Measurements from ENCODE around the gene GJC2. TPM values are rescaled to one million over a fixed set of nuclear protein-coding genes. Genes with fewer than 3 reads are reported as not detected.

Gene GJC2
- total RNA-seq, 4 donors from 2014 or later, result 0.48 to 2.7 (median 0.66) TPM

DNA sequence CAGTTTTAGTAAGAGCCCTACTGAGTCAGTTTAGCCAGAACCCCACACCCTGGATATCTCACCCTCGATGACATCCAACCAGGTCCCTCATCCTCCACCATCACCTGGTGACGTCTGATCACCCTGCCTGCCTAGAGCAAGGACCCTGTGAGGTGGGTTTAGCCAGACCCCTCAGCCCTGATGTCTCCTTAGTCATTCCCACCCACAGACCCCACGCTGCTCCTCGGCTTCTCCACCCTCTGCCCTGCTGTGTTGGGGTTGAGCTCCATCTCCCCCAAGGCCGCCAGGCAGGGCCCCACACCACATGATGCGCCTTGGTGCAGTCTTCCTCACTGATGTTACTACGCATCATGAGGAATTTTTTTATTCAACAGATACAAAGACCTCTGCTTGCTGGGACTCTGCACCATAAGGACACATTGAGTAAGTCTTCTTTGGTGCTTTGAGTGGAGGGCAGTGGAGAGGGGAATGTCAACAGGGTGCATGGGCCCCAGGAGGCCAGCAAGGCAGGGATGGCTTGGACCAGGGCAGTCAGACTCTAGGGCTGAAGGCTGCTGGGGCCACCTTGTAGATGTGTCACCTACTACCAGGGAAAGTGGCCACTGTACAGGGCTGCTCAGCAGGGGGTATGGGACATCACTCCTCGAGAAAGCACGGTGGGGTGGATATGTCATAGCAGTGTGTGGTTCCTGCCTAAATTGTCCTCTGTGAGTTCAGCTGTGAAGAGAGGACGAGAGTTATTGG is 14.2 kb downstream of the GJC2 start:
- intact Hi-C loops (cut with DNase I), result loop anchor here (10.0 kb wide), 1 partner anchor 59 kb away; the partner anchor contains the start of genes C1orf35 and MRPL55
- TF ChIP-seq POLR2A (IDR thresholded peaks at IDR 0.05), result no peak
- TF ChIP-seq, protein P1, sequence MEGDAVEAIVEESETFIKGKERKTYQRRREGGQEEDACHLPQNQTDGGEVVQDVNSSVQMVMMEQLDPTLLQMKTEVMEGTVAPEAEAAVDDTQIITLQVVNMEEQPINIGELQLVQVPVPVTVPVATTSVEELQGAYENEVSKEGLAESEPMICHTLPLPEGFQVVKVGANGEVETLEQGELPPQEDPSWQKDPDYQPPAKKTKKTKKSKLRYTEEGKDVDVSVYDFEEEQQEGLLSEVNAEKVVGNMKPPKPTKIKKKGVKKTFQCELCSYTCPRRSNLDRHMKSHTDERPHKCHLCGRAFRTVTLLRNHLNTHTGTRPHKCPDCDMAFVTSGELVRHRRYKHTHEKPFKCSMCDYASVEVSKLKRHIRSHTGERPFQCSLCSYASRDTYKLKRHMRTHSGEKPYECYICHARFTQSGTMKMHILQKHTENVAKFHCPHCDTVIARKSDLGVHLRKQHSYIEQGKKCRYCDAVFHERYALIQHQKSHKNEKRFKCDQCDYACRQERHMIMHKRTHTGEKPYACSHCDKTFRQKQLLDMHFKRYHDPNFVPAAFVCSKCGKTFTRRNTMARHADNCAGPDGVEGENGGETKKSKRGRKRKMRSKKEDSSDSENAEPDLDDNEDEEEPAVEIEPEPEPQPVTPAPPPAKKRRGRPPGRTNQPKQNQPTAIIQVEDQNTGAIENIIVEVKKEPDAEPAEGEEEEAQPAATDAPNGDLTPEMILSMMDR (IDR thresholded peaks at IDR 0.05), result no peak
- WGBS, 2 donors, result 90 to 94% methylated on average over 2 to 10 of the region's 10 CpGs

DNA sequence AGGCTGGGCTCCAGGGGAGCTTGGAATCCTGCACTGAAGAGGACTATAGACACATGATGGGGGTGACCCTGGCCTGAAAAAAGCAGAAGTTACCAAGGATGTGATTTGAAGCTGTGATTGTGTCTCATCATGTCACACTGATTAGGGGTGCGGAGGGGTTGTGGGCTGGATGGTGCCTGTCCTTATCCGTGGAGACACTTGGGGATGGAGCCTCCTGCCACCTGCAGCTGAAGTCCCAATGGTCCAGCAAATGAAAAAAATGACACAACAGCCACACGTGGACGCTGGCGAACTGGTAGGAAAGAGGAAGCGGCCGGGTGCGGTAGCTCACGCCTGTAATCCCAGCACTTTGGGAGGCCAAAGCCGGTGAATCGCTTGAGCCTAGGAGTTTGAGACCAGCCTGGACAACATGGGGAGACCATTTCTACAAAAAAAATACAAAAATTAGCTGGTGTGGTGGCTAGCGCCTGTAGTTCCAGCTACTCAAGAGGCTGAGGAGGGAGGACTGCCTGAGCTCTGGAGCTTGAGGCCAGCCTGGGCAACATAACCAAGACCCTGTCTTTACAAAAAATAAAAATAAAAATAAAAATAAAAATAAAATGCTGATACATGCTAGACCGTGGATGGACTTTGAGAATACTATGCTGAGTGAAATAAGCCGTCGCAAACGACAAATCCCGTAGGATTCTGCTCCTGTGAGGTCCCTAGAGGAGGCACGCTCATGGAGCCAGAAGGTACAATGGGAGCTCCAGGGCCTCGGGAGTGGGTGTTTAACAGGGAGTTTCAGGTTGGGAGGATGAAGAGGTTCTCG is 15.0 kb downstream of the GJC2 start:
- peak overlapping the region; percentile 99 to 100 (median 100) for H3K27ac ChIP-seq
- intact Hi-C loops (cut with DNase I), result loop anchor here (10.0 kb wide), 1 partner anchor 60 kb away; the partner anchor contains the start of genes C1orf35 and MRPL55
- H3K9me3 ChIP-seq, result no peaks in the 10 kb centered on the region
- peaks cover 38 to 69% (median 47%) of the 10 kb centered on the region in 3 donors for H3K4me1 ChIP-seq
- 44 to 45% methylated on average over 19 to 20 of the region's 20 CpGs for WGBS, 2 donors
- peaks cover 0 to 13% (median 0%) of the 10 kb centered on the region in 4 donors for H3K27me3 ChIP-seq
- H3K4me3 ChIP-seq, result peak overlapping the region; percentile 25 to 99 (median 75)
- no peak for TF ChIP-seq POLR2A (IDR thresholded peaks at IDR 0.05)
- TF ChIP-seq, protein P1 (IDR thresholded peaks at IDR 0.05), result no peak
- no peaks in the 10 kb centered on the region for H3K36me3 ChIP-seq
- no peak for DNase-seq

More for the DNA sequence above, 14.2 kb downstream of the GJC2 start:
- Histone ChIP-seq H3K36me3 (no peaks in the 10 kb centered on the region), H3K4me3 (no peak overlapping the region), H3K9me3 (no peaks in the 10 kb centered on the region), H3K4me1 (peaks cover 38 to 74% (median 48%) of the 10 kb centered on the region in 3 donors), H3K27ac (peak overlapping the region; percentile 78 to 100 (median 100)), H3K27me3 (peaks cover 0 to 13% (median under 1%) of the 10 kb centered on the region in 4 donors)
- no peak for DNase-seq

DNA sequence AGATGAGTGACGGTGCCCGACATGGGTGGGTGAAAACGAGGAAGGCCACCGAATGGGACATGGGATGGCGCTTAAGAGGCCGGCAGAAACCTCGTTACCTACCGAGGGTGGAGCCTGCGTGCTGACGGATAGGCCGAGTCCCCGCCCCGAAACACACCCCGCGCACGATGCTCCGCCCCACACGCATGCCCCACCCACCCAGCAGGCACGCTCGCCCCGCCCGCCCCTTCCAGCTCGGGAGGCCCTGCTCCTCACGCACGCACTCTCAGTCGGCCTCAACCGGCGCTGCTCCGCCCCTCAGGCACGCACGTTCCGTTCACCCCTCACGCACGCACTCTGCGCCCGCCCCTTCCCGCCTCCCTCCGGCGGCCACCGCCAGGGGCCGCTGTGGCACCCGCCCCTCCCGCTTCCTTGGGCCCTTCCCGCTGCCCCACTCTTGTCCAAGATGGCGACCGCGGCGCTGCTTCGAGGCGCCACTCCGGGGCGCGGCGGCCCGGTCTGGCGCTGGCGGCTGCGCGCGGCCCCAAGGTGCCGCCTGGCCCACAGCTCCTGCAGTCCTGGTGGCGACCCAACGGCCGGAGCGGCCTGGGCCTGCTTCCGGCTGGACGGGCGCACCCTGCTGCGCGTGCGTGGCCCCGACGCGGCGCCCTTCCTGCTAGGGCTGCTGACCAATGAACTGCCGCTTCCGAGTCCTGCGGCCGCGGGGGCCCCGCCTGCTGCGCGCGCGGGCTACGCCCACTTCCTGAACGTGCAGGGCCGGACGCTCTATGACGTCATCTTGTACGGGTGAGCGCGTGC is 15.8 kb downstream of the GJC2 start, which contains the start of gene IBA57:
TSS of gene IBA57 (plus strand) at position 433 of the 798 bp plus-strand sequence. CDS start at position 446, 13 bp downstream.
- TF ChIP-seq POLR2A (IDR thresholded peaks at IDR 0.05), result peak in 3 of 4 donors; percentile 63 to 94 (median 94)
- TF ChIP-seq, protein P1 (IDR thresholded peaks at IDR 0.05), result peak; percentile 73 to 98 (median 94)
- WGBS, 2 donors, result 0 to 2% methylated on average over 7 of the region's 93 CpGs
- intact Hi-C loops (cut with DNase I), result loop anchor here (10.0 kb wide), 1 partner anchor 61 kb away; the partner anchor contains the start of genes C1orf35 and MRPL55
- H3K27me3 ChIP-seq, result peaks cover 0 to 13% (median 0%) of the 10 kb centered on the region in 4 donors
- DNase-seq, result peak; percentile 96
- peak within 1 kb of the TSS; percentile 73 to 99 (median 76) for H3K4me3 ChIP-seq
- H3K4me1 ChIP-seq, result peaks cover 32 to 60% (median 42%) of the 10 kb centered on the region in 3 donors
- peak within 1 kb of the TSS; percentile 99 to 100 (median 100) for H3K27ac ChIP-seq
- H3K9me3 ChIP-seq, result no peaks in the 10 kb centered on the region
- H3K36me3 ChIP-seq, result no peaks in the 10 kb centered on the region

DNA sequence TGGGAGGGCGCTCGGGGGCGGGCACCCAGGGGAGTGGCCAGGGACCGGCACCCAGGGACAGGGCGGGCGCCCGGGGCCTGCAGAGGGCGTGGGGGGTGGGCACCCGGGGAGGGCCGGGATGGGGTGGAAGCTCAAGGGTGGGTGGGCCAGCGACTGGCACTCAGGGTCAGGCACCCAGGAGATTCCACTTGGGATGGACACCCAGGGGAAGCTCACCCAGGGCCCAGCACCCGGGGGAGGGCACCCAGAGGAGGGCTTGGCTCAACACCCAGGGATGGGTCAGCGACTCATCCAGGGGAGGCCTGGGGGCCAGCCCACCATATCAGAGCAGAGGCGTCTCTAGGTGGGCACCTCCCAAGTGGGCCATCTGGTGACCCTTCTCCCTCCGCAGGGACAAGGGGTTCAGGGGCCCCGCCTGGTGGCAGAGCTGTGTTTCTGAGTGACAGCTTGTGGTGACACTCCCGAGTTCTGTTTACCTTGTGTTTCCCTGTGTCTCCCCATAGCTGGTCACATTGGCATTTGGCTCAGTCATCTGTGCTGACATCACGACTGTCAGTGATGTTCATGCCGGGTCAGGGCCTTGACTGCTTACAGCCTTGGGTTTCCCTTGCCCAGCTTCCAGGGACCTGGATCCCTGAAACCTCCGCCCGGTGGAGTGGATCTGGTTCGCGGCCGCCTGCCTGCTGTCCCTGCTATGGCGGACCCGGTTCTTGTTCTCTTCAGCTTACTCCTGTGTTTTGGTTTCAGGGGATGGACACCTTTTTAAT is 16.6 kb downstream of the GJC2 start:
- no peaks in the 10 kb centered on the region for H3K9me3 ChIP-seq
- WGBS, 2 donors, result 25 to 37% methylated on average over 9 to 10 of the region's 26 CpGs
- DNase-seq, result no peak
- no peaks in the 10 kb centered on the region for H3K36me3 ChIP-seq
- H3K27me3 ChIP-seq, result peaks cover 0 to 13% (median 0%) of the 10 kb centered on the region in 4 donors
- peak overlapping the region; percentile 99 to 100 (median 100) for H3K27ac ChIP-seq
- peaks cover 32 to 53% (median 42%) of the 10 kb centered on the region in 3 donors for H3K4me1 ChIP-seq
- peak overlapping the region; percentile 73 to 99 (median 76) for H3K4me3 ChIP-seq
- no peak for TF ChIP-seq POLR2A (IDR thresholded peaks at IDR 0.05)
- TF ChIP-seq, protein P1 (IDR thresholded peaks at IDR 0.05), result peak in 5 of 6 experiments; percentile 20 to 58 (median 35)
- intact Hi-C loops (cut with DNase I), result loop anchor here (10.0 kb wide), 1 partner anchor 62 kb away; the partner anchor contains the start of genes C1orf35 and MRPL55
